ENCODE results near the gene GRIA1. TPM values are rescaled to one million over a fixed set of nuclear protein-coding genes. Genes with fewer than 3 reads are reported as not detected.
"Not testable (repeated sequence)": the region's sequence is repeated elsewhere in the genome, so short reads cannot be mapped to it uniquely, and the experiment has no call there.

Gene GRIA1
- total and polyA plus RNA-seq, 8 donors: 2.9 to 20.2 (median 11.2) TPM

GRCh38 chr5:153717287-153717686, 226.8 kb downstream of the GRIA1 start:
- DNase-seq (no peak), ATAC-seq (no peak)
- Histone ChIP-seq H3K36me3 (no peaks in the 10 kb centered on the region), H3K27me3 (no peaks in the 10 kb centered on the region), H3K4me3 (no peak overlapping the region), H3K4me1 (no peaks in the 10 kb centered on the region), H3K9me3 (no peaks in the 10 kb centered on the region), H3K27ac (no peak overlapping the region)
- intact Hi-C loops (cut with DNase I): no loop called here
- TF ChIP-seq CTCF (IDR thresholded peaks at IDR 0.05): no peak

- no peak for DNase-seq
- intact Hi-C loops (cut with DNase I): no loop called here
- Histone ChIP-seq H3K4me1 (no peaks in the 10 kb centered on the region), H3K27ac (no peak overlapping the region), H3K27me3 (no peaks in the 10 kb centered on the region), H3K4me3 (no peak overlapping the region), H3K9me3 (peaks cover 0 to 5% of the 10 kb centered on the region in 2 donors), H3K36me3 (no peaks in the 10 kb centered on the region)
- TF ChIP-seq CTCF (IDR thresholded peaks at IDR 0.05): no peak
- ATAC-seq: no peak
Observed at GRCh38 chr5:153718713-153719112, 228.2 kb downstream of the GRIA1 start.

DNA sequence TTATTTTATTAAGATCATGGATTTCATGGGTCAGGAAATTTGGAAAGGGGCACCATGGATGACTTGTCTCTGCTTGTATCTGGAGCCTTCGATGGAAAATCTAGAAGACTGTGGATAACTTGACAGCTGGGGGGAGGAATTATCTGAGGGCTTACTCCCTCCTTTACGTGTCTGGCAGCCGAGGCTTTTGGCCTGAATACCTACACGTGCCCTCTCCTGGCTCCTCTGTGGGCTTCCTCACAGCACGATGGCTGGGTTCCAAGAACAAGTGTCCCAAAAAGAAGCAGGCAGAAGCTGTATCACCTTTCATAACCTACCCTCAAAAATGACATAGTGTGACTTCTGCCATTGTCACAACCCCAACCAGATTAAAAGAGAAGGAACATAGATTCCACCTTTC, 228.9 kb downstream of the GRIA1 start:
- ATAC-seq: no peak
- no peak for DNase-seq
- intact Hi-C loops (cut with DNase I): no loop called here
- TF ChIP-seq CTCF (IDR thresholded peaks at IDR 0.05): no peak
- H3K9me3 ChIP-seq: peaks cover 0 to 5% of the 10 kb centered on the region in 2 donors
- H3K4me3 ChIP-seq: no peak overlapping the region
- no peaks in the 10 kb centered on the region for H3K27me3 ChIP-seq
- no peaks in the 10 kb centered on the region for H3K36me3 ChIP-seq
- no peak overlapping the region for H3K27ac ChIP-seq
- H3K4me1 ChIP-seq: no peaks in the 10 kb centered on the region

- intact Hi-C loops (cut with DNase I); H3K4me1 ChIP-seq; DNase-seq; H3K9me3 ChIP-seq; H3K4me3 ChIP-seq; H3K27me3 ChIP-seq; H3K27ac ChIP-seq; ATAC-seq; H3K36me3 ChIP-seq: not testable (repeated sequence)
Observed at GRCh38 chr5:153723022-153723610, 232.6 kb downstream of the GRIA1 start.

DNA sequence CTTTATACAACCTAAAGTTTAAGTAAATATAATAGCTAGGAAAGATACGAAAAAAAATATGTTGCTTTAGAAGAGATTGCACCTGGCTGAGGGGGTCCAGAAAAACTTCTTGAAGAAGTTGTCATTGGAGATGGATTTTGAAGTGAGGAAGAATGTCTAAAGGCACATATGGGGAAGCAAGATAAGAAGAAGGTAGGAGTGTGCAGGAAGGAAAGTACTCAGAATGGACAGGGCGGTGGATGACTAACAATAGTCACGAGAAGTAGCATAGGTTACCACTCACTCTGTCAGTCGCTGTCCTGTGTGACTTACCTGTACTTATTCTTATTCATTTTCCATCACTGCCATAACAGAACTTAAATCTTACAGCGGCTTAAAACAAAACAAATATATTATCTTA, 251.6 kb downstream of the GRIA1 start:
- no peaks in the 10 kb centered on the region for H3K27me3 ChIP-seq
- no peaks in the 10 kb centered on the region for H3K4me1 ChIP-seq
- no peaks in the 10 kb centered on the region for H3K36me3 ChIP-seq
- DNase-seq (no peak), ATAC-seq (no peak)
- no peaks in the 10 kb centered on the region for H3K9me3 ChIP-seq
- intact Hi-C loops (cut with DNase I): no loop called here
- H3K4me3 ChIP-seq: no peak overlapping the region
- TF ChIP-seq CTCF (IDR thresholded peaks at IDR 0.05): no peak
- H3K27ac ChIP-seq: no peak overlapping the region

DNA sequence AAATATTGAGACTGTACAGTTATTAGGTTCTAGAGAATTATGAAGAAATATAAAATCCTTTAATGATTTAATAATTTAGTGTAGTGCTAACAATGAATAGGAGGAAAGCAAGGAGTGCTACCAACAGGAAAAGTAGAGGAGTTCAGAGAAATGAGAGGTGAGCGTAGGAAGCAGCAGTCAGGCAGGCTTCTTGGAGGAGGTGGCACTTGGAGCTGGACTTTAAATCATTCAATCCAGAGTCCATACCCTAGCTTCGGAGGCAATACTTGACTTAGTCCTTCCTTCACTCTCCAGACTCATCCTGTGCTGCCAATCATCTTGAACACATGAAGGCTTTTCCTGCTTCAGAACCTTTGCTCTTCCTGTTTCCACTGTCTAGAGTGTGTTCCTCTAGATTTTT, 254.3 kb downstream of the GRIA1 start:
- intact Hi-C loops (cut with DNase I): no loop called here
- ATAC-seq (no peak), DNase-seq (no peak)
- no peak for TF ChIP-seq CTCF (IDR thresholded peaks at IDR 0.05)
- Histone ChIP-seq H3K27ac (no peak overlapping the region), H3K27me3 (no peaks in the 10 kb centered on the region), H3K9me3 (no peaks in the 10 kb centered on the region), H3K4me1 (no peaks in the 10 kb centered on the region), H3K36me3 (no peaks in the 10 kb centered on the region), H3K4me3 (no peak overlapping the region)
